HepG2 (cell line): Measurements from ENCODE around the gene CECR2. TPM values are rescaled to one million over a fixed set of nuclear protein-coding genes. Genes with fewer than 3 reads are reported as not detected.

ENCODE experiments used
- ATAC-seq: fragments of 200-7000 bp; cut with Tn5 transposase; 3 replicates; pipeline ENCODE4 v1.9.1; 2020; ENCODE audit warnings: mild to moderate bottlenecking, moderate library complexity
- BruUV-seq: library from RNA; stranded (reverse); fragments of 400-500 nt; replicated peaks from 2 replicates; lab custom pipeline; 2021; lab: Mats Ljungman, UMichigan
- CTCF ChIA-PET: fragments of 300-600 bp; formaldehyde crosslinking; extraction: SDS; loops from one replicate; lab custom pipeline; 2021; ENCODE audit warnings: low total read pairs, inconsistent platforms, low intra/inter-chr PET ratio; lab: Yijun Ruan, JAX
- POLR2A ChIA-PET: fragments of 350-600 bp; sonication (Branson Sonifier 250); formaldehyde crosslinking; loops from one replicate; lab custom pipeline; 2020; ENCODE audit warnings: antibody characterized with exemption, inconsistent platforms; lab: Yijun Ruan, JAX
- DNase-seq: peaks from one replicate; pipeline ENCODE4 v3.0.0-alpha.2; 2015; ENCODE audit warnings: low spot score
- FAIRE-seq: peaks from 3 replicates; lab custom pipeline; 2011; peaks lifted over from hg19 to GRCh38; lab: Jason Lieb, UNC
- H2AFZ ChIP-seq: one replicate; pipeline ENCODE4 v1.6.1; 2011; ENCODE audit warnings: low read length, inconsistent platforms
- H3K27ac ChIP-seq: fragments of 300-600 bp; 3 replicates; pipeline ENCODE4 v1.8.0; 2011; ENCODE audit warnings: mixed run types, mild to moderate bottlenecking, mixed read lengths, low read length, inconsistent platforms; ENCODE audit not compliant: insufficient read depth; ENCODE audit errors: extremely low read length
- H3K27me3 ChIP-seq, 2 experiments: fragments of 200-600 bp in 1 of 2; 2 replicates in 1 of 2; 3 replicates in 1 of 2; pipeline versions ENCODE4 v1.6.0 to v1.8.0; 2011; ENCODE audit warnings: low read length in 2 of 2, mild to moderate bottlenecking in 2 of 2, moderate library complexity in 2 of 2, inconsistent platforms in 1 of 2; ENCODE audit not compliant: insufficient read depth in 2 of 2, control insufficient read depth in 1 of 2
- H3K36me3 ChIP-seq, 2 experiments: fragments of 200-600 bp in 1 of 2; replicated peaks in 1 of 2; 2 replicates in 1 of 2; 3 replicates in 1 of 2; pipeline versions ENCODE4 v1.5.1 to v1.8.0; 2011; ENCODE audit warnings: low read length in 2 of 2, inconsistent platforms in 1 of 2; ENCODE audit not compliant: insufficient read depth in 2 of 2, control insufficient read depth in 1 of 2
- H3K4me1 ChIP-seq: 2 replicates; pipeline ENCODE4 v1.5.1; 2012; ENCODE audit warnings: low read length, inconsistent platforms; ENCODE audit not compliant: insufficient read depth
- H3K4me2 ChIP-seq: 2 replicates; pipeline ENCODE4 v1.6.0; 2011; ENCODE audit warnings: low read depth, low read length, inconsistent platforms
- H3K4me3 ChIP-seq, 3 experiments: fragments of 200-600 bp in 1 of 3; sonication (generic), shearing (Covaris generic) in 1 of 3; replicated peaks in 1 of 3; 2 replicates each; pipeline ENCODE4 v1.5.1; 2011 to 2016; ENCODE audit warnings: low read length in 3 of 3, inconsistent platforms in 2 of 3, low read depth in 2 of 3, mild to moderate bottlenecking in 2 of 3, control low read depth in 1 of 3, mixed read lengths in 1 of 3; ENCODE audit not compliant: insufficient read depth in 1 of 3
- H3K79me2 ChIP-seq: one replicate; pipeline ENCODE4 v1.6.1; 2011; ENCODE audit warnings: low read length, inconsistent platforms; ENCODE audit not compliant: insufficient read depth
- H3K9ac ChIP-seq: 2 replicates; pipeline ENCODE4 v1.6.0; 2011; ENCODE audit warnings: mild to moderate bottlenecking, low read depth, low read length, inconsistent platforms; ENCODE audit not compliant: insufficient read depth
- H3K9me3 ChIP-seq: 2 replicates; pipeline ENCODE4 v1.5.1; 2012; ENCODE audit warnings: mild to moderate bottlenecking, low read length
- H4K20me1 ChIP-seq: 2 replicates; pipeline ENCODE4 v1.6.0; 2011; ENCODE audit warnings: inconsistent platforms, mild to moderate bottlenecking, low read length, moderate library complexity; ENCODE audit not compliant: insufficient read depth
- ASH2L ChIP-seq: fragments of 300-600, 200-600 bp; sonication (generic); IDR thresholded peaks from 2 replicates; pipeline ENCODE4 v1.7.0; 2017; ENCODE audit warnings: low read depth, mild to moderate bottlenecking, moderate library complexity, mixed read lengths, low read length; ENCODE audit not compliant: insufficient read length
- CEBPG ChIP-seq: IDR thresholded peaks from 2 replicates; pipeline ENCODE4 v1.6.1; 2016
- HES4 ChIP-seq: sonication (generic); formaldehyde crosslinking; IDR thresholded peaks from 2 replicates; pipeline ENCODE4 v1.9.0; 2021; ENCODE audit warnings: mild to moderate bottlenecking, missing genetic modification reagents, borderline replicate concordance
- RELA ChIP-seq: sonication (generic); formaldehyde crosslinking; IDR thresholded peaks from 2 replicates; pipeline ENCODE4 v1.4.0; 2020; ENCODE audit warnings: missing genetic modification reagents
- SMARCE1 ChIP-seq: fragments of 450-650 bp; IDR thresholded peaks from 2 replicates; pipeline ENCODE4 v1.6.1; 2017; ENCODE audit warnings: borderline replicate concordance
- TGIF2 ChIP-seq: IDR thresholded peaks from 2 replicates; pipeline ENCODE4 v1.6.1; 2016; ENCODE audit warnings: control low read depth, missing compliant biosample characterization
- XBP1 ChIP-seq: sonication (generic); formaldehyde crosslinking; IDR thresholded peaks from 2 replicates; pipeline ENCODE4 v1.5.0; 2020; ENCODE audit warnings: missing genetic modification reagents
- ZBTB20 ChIP-seq: sonication (generic); formaldehyde crosslinking; IDR thresholded peaks from 2 replicates; pipeline ENCODE4 v1.8.1; 2023; ENCODE audit warnings: missing genetic modification reagents, low read depth, mild to moderate bottlenecking, borderline replicate concordance
- ZNF362 ChIP-seq: sonication (generic); formaldehyde crosslinking; IDR thresholded peaks from 2 replicates; pipeline ENCODE4 v1.4.0; 2020; ENCODE audit warnings: missing genetic modification reagents, mild to moderate bottlenecking, borderline replicate concordance
- ZNF737 ChIP-seq: sonication (generic); formaldehyde crosslinking; IDR thresholded peaks from 2 replicates; pipeline ENCODE4 v1.5.0; 2020; ENCODE audit warnings: missing genetic modification reagents, mild to moderate bottlenecking, borderline replicate concordance
- WGBS: methylation state at CpG from one replicate; pipeline ENCODE4 v1.1.6; 2017; ENCODE audit warnings: low lambda C conversion rate; 5-methylcytosine and 5-hydroxymethylcytosine counted together
- in situ Hi-C: cut with HindIII; loops from 2 replicates; pipeline ENCODE4 v1.10.0; 2017; ENCODE audit warnings: low pct_unique_long_range_greater_than_20kb; ENCODE audit not compliant: extremely low pct_ligation_motif_present
- intact Hi-C: fragments of 100-400 bp; cut with micrococcal nuclease; formaldehyde crosslinking; loops from one replicate; pipeline ENCODE4 v1.10.0; 2022; ENCODE audit not compliant: unreplicated experiment
- polyA plus RNA-seq, 8 experiments: library from polyadenylated mRNA; depleted of rRNA in 3 of 8; stranded (reverse) in 7 of 8; unstranded in 1 of 8; fragments of >200 nt; fragmentation: Illumina TruSeq in 4 of 8; extraction: Trizol in 4 of 8; gene quantifications; 2 replicates each; pipeline versions ENCODE4 v1.2.1 to v1.2.3, GENCODE V29; 2011 to 2016; ENCODE audit warnings: low read depth in 4 of 8, missing spikeins in 1 of 8, mixed read lengths in 1 of 8; ENCODE audit not compliant: insufficient read depth in 1 of 8
- total RNA-seq, 5 experiments: library from RNA; depleted of rRNA; stranded (reverse); fragments of >200 nt; fragmentation: Illumina TruSeq; extraction: Trizol; gene quantifications; 2 replicates each; pipeline ENCODE4 v1.2.3, GENCODE V29; 2016; ENCODE audit warnings: low read depth in 1 of 5
- TF ChIP-seq, protein P1 (sequence below): sonication (generic); formaldehyde crosslinking; IDR thresholded peaks from 2 replicates; pipeline ENCODE4 v1.5.1; 2020; ENCODE audit warnings: mild to moderate bottlenecking, missing genetic modification reagents, moderate library complexity

The CECR2 gene
- total and polyA plus RNA-seq, 2 of the 13 experiments (the other 11 are each of a cell fraction or from before 2014, with no cell fraction given): not detected

DNA sequence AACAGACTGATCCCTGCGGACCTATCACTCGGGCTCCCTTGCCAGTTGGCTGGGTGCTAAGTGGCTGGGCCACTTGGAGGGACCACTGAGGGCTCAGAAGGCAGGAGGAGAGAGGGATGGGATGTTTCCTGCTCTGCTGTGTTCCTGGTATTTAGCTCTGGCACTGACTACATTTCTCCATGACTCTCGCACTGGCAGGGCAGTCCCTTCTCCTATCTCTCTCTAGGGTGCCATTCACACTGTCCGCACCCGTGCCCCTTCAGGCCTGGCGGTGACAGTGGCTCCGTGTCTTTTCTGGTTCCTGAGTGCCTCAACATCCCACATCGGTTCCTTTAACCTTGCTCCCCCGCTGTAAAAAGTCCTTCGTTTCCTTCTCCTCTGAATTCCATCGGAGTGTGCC is 31.6 kb upstream of the CECR2 start:
- no TSS peak for BruUV-seq

More for the DNA sequence above, 31.6 kb upstream of the CECR2 start:
- H3K79me2 ChIP-seq: no peaks in the 10 kb centered on the region
- peaks cover 0 to 22% of the 10 kb centered on the region in 2 experiments; a peak in 3 of 5 replicates for H3K27me3 ChIP-seq
- no peak overlapping the region for H3K4me3 ChIP-seq
- 29% methylated on average over 11 of the region's 11 CpGs for WGBS
- no peak overlapping the region for H2AFZ ChIP-seq
- ATAC-seq (no peak), DNase-seq (no peak), FAIRE-seq (no peak)
- H3K9ac ChIP-seq: no peak overlapping the region
- H3K4me2 ChIP-seq: no peak overlapping the region
- in situ Hi-C loops: no loop called here
- intact Hi-C loops: no loop called here
- no peak overlapping the region for H3K27ac ChIP-seq
- ChIA-PET CTCF (no interaction called here), POLR2A (no interaction called here)
- H3K36me3 ChIP-seq: no peaks in the 10 kb centered on the region
- TF ChIP-seq XBP1 (CRISPR knock-in tag): no peak
- TF ChIP-seq HES4 (CRISPR knock-in tag): no peak
- TF ChIP-seq RELA: no peak
- no peak for TF ChIP-seq SMARCE1
- no peak for TF ChIP-seq CEBPG (CRISPR knock-in tag)
- TF ChIP-seq ZNF737: no peak
- no peak for TF ChIP-seq ZNF362 (CRISPR knock-in tag)
- no peak for TF ChIP-seq ZBTB20
- TF ChIP-seq, protein P1, sequence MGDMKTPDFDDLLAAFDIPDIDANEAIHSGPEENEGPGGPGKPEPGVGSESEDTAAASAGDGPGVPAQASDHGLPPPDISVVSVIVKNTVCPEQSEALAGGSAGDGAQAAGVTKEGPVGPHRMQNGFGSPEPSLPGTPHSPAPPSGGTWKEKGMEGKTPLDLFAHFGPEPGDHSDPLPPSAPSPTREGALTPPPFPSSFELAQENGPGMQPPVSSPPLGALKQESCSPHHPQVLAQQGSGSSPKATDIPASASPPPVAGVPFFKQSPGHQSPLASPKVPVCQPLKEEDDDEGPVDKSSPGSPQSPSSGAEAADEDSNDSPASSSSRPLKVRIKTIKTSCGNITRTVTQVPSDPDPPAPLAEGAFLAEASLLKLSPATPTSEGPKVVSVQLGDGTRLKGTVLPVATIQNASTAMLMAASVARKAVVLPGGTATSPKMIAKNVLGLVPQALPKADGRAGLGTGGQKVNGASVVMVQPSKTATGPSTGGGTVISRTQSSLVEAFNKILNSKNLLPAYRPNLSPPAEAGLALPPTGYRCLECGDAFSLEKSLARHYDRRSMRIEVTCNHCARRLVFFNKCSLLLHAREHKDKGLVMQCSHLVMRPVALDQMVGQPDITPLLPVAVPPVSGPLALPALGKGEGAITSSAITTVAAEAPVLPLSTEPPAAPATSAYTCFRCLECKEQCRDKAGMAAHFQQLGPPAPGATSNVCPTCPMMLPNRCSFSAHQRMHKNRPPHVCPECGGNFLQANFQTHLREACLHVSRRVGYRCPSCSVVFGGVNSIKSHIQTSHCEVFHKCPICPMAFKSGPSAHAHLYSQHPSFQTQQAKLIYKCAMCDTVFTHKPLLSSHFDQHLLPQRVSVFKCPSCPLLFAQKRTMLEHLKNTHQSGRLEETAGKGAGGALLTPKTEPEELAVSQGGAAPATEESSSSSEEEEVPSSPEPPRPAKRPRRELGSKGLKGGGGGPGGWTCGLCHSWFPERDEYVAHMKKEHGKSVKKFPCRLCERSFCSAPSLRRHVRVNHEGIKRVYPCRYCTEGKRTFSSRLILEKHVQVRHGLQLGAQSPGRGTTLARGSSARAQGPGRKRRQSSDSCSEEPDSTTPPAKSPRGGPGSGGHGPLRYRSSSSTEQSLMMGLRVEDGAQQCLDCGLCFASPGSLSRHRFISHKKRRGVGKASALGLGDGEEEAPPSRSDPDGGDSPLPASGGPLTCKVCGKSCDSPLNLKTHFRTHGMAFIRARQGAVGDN (CRISPR knock-in tag): no peak
- TF ChIP-seq ASH2L: no peak
- TF ChIP-seq TGIF2 (CRISPR knock-in tag): no peak
- H4K20me1 ChIP-seq: no peaks in the 10 kb centered on the region
- H3K4me1 ChIP-seq: no peaks in the 10 kb centered on the region
- no peaks in the 10 kb centered on the region for H3K9me3 ChIP-seq
